GM18870 (cell line): ENCODE results near the gene RAC3.

Source experiments
- ATAC-seq: cut with Tn5 transposase; IDR thresholded peaks from one replicate; pipeline ENCODE4 v1.9.1; 2021; ENCODE audit warnings: moderate library complexity; ENCODE audit not compliant: unreplicated experiment

The RAC3 gene

GRCh38 chr17:82022310-82022980 lies 9.0 kb upstream of the RAC3 start, which contains the start of gene CENPX:
CENPX (minus strand) TSS chr17:82022878; CDS start chr17:82022861, 17 bp downstream.
- ATAC-seq = peak; percentile 17

DNA sequence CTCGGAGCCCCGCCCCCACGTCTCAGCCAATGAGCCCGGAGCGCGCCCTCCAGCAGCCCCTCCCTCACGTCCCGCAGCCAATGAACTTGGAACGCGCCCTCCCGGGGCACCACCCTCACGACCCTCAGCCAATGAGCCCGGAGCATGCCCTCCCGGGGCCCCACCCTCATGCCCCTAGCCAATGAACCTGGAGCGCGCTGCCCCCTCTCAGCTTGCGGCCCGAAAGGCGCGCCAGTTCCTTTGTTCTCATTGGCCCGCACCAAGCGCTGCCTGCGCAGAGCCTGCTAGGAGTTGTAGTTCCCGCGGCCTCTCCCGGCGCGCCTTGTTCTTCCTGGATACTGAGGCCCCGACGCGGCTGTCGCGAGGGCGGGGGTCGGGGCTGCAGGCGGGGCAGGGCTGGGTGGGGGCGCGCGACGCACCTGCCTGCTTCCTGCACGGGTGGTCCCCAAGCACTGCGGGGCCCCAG lies 8.5 kb upstream of the RAC3 start, which contains the start of gene LRRC45:
LRRC45 (plus strand) TSS at position 325 of the 466 bp plus-strand sequence. CDS start 339 bp downstream, outside the sequence.
- peak; percentile 89 for ATAC-seq

- no peak for ATAC-seq
Measured at GRCh38 chr17:82023447-82024241, 7.8 kb upstream of the RAC3 start.

- no peak for ATAC-seq
Measured at GRCh38 chr17:82024859-82025258, 6.6 kb upstream of the RAC3 start.

DNA sequence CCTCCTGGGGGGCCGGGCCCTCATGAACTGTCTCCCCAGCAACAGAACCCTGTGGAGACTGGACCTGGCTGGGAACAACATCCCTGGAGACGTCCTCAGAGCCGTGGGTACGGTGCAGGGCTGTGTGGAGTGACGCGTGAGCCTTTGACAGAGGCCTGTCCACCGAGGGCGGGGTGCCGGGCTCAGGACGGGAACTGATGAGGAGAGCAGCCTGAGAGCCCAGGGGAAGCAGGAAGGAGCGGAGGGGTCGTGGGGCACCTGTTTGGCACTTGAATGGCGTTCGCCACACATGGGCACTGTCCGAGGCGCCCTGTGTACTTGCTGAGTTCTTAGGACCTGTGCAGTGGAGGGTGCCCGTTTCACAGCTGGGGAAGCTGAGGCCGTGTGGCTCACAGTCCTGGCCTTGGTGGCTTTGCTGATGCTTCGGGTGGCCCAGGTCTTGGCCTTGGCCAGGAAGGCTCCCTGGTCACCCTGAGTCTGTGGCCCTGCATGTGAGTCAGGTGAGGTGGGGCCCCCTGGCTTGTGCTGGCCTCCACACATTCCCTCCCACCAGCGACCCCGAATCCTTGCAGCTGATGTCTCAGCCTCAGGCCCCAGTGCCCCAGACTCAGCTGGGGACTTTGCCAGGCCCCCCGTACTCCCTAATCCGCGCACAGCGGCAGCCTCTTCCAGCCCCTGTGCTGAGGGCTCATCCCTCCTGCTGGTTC lies 5.9 kb upstream of the RAC3 start:
- ATAC-seq = no peak

- no peak for ATAC-seq
Measured at GRCh38 chr17:82028246-82028645, 3.2 kb upstream of the RAC3 start.

GRCh38 chr17:82028966-82029365 lies 2.5 kb upstream of the RAC3 start:
- ATAC-seq = no peak

DNA sequence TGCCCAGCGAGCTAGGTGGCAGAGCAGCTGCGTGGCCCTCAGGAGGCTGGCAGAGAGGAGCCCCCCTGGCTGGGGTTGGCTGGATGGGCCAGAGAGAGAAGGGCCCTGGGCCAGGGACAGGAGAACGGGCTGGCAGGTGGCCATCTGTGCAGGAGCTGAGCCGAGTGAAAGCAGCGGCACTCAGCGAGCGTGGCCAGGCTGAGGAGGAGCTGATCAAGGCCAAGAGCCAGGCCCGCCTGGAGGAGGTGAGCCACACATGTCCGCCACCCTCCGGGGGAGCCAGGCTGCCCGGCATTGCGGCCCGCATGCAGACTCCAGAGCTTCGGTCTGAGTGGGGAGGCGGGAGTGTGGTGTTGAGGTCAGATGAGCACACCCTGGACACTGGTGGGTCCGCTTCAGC lies 2.1 kb upstream of the RAC3 start:
- ATAC-seq = no peak

DNA sequence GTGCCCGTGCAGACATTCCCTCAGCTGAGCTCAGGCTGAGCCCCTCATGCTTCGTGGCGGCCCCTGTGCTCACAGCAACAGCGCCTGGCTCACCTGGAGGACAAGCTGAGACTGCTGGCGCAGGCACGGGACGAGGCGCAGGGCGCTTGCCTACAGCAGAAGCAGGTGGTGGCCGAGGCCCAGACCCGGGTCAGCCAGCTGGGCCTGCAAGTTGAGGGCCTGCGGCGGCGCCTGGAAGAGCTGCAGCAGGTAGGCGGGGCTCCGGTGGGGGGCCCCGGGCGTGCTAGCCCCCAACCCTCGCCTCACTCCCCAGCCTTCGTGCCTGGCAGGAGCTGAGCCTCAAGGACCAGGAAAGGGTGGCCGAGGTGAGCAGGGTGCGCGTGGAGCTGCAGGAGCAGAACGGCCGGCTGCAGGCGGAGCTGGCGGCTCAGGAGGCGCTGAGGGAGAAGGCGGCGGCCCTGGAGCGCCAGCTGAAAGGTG lies 1.4 kb upstream of the RAC3 start:
- no peak for ATAC-seq

DNA sequence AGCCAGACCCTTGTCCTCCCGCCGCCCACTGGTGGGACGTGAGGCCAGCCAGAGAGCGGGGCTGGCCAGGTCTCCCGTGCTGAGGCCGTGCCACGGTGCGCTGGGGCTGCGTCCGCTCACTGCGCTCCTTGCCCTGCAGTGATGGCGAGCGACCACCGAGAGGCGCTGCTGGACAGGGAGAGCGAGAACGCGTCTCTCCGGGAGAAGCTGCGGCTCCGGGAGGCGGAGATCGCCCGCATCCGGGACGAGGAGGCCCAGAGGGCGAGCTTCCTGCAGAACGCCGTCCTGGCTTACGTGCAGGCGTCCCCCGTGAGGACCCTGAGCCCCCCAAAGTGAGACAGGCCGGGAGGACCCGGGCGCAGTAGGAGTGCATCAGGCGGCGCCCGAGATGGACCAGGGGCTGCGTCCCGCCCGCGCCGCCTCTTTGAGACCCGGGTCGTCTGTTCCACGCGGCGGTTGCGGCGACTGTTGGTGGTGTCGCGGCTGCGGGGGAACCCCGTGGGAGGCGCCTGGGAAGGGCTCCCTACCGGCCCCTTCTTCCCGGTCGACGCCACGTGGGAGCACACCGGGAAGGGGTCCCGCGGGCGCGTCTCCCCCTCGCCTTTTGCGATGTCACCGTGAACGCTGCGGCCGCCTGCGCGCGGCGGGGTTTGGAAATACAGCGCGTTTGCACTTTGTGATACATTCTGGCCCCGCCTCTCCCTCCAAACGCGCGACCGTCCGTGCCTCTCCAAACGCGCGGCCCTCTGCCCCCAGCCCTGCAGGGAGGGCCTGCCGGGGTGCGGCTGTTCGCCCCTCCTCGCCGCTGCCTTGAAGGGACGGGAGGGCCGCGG lies 792 bp upstream of the RAC3 start:
- no peak for ATAC-seq

GRCh38 chr17:82031885-82032627 lies 578 bp downstream of the RAC3 start:
- no peak for ATAC-seq

DNA sequence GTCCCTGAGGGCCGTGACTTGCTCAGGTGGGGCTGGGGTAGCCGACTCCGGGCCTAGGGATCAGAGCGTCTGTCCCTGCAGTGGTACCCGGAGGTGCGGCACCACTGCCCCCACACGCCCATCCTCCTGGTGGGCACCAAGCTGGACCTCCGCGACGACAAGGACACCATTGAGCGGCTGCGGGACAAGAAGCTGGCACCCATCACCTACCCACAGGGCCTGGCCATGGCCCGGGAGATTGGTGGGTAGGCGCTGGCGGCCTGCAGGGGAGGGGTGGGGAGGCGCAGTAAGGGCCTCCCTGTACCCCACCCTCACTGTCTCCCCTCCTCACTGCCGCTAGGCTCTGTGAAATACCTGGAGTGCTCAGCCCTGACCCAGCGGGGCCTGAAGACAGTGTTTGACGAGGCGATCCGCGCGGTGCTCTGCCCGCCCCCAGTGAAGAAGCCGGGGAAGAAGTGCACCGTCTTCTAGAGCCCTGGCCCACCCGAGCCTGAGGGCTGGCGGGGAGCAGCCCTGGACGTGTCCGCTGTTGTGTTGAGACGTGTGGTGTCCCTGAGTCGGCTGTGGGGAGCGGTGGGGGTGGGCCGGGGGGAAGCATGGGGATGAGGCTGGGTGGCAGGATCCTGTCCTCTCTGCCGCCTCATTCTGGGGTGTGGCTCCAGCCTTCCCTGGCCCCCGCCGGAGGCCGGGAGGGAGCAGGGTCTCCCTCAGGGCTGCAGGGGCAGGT lies 2.0 kb downstream of the RAC3 start:
- ATAC-seq = no peak

DNA sequence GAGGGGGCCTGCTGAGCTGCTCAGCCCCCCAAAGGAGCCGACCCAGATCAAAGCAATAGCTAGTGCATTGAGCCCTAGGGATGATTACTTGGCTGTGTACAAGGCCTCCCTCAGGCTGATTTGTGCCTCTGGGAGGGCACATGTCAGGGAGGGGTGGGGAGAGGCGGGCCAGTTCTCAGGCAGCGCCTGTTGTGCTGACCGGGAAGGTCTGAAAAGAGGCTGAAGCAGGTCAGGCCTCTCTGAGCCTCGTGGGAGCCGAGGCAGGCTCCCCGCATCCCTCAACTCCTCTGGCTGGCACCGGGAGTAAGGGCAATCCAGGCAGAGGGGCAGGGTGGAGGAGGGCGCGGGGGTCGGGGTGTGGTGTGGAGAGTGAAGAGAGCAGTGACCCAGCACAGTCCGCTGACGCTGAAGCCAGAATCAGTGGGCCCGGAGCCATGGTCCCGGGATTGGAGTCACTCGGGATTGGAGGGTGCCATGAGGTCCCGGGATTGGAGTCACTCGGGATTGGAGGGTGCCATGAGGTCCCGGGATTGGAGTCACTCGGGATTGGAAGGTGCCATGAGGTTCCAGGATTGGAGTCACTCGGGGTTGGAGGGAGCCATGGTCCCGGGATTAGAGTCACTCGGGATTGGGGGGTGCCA lies 3.0 kb downstream of the RAC3 start:
- ATAC-seq = no peak

DNA sequence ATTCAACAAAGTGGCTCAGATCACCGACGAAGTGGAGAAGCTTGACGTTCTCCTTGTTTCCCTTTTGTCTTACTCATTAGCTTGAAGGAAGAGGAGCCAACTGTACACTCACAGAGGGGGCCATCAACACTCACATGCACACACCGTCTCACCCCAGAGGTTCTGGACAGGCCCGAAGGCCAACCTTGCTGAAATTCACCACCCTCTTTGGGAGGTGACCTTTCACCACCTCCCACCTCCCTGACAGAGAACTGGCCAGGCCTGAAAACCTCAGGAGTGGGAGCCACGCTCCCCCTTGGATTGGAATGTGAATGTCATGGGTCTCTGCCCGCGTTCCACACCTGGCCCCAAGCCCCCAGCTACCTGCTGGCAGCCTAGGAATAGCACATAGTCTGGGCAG lies 4.0 kb downstream of the RAC3 start:
- ATAC-seq = no peak

DNA sequence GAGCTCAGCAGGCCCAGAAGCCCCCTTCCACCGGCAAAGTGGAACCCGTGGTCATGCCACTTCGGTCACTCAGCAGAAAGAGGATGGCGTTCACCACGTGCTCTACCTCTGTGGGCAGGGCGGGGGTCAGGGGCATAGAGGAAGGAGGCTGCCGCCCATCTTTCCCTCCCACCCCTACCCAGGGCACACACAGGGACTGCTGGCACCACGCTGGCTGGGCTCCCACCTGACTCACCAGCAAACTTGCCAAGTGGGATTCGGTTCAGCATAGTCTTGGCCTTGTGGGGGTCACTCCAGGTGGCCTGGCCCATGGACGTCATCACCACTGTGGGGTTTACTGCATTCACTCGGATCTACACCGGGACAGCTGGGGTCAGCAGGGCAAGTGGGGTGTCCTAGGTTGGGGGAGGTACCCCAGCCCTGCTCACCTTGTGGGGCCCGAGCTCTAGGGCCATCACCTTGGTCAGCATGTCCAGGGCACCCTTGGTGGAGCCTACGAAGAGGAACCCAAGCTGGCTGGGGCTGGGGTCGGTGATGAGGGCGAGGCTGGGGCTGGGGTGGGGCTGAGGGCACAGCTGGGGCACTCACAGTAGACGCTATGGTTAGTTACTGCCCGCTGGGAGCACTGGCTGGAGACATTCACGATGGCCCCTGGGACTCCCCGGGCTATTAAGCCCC lies 4.6 kb downstream of the RAC3 start:
- ATAC-seq = no peak

DNA sequence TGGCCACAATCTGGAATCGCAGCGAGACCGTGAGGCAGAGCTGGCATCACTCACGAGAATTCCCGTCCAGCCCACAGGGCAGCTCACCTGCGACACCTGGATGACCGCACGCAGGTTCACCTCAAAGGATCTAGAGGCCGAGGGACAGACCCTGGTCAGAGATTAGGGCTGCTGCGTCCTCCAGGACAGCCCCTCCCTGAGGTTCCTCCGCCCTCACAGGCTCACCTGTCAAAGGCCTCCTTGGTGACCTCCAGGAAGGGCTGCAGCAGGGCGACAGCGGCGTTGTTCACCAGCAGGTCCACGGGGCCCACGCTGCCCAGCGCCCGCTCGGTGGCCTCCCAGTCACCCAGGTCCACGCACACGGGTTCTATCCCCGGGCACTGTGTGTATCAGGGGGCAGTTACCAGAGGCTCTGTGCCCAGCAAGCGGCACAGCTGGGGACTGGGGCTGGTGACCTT lies 5.2 kb downstream of the RAC3 start:
- peak; percentile 13 for ATAC-seq

- peak; percentile 81 for ATAC-seq
Measured at GRCh38 chr17:82037092-82037888, 5.8 kb downstream of the RAC3 start, which contains the start of gene DCXR. DCXR (minus strand) TSS chr17:82037697; CDS start chr17:82037682, 15 bp downstream.
